ENCODE data around the gene PLA2G4A. TPM values are rescaled to one million over a fixed set of nuclear protein-coding genes. Genes with fewer than 3 reads are reported as not detected.

PLA2G4A gene
- total and polyA plus RNA-seq, 8 donors = 1.5 to 5.7 (median 2.4) TPM

DNA sequence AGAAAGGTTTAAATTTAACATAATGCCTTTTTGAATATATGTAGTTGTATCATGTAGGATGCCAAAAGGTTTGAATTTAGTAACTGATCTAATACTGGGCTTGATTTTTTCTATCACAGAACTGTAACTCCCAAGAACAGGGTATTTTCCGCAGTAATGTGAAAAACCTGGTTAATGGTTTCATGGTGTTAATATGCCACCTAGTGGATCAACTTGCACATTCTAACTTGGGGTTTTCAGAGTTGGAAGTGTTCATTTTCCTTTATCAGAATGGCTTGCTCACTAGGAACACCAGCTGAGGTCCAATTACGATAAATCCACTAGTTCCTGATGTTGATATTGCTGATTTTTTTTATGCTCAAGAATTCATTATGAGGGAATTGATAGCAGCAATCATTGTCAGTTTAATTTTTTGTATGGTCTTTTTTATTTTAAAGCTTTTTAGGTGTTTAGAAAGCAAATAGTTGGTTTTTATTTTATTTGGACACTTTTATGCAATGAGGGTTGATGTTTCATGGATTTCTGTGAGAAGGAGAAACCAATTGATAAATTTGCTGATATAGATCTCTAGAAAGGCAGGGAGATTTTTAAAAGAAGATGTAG is 157.2 kb downstream of the PLA2G4A start:
- Histone ChIP-seq H3K9me3 (no peaks in the 10 kb centered on the region), H3K27ac (no peak overlapping the region), H3K36me3 (no peaks in the 10 kb centered on the region), H3K27me3 (peaks cover 0 to 4% (median 0%) of the 10 kb centered on the region in 4 donors), H3K4me1 (no peaks in the 10 kb centered on the region), H3K4me3 (no peak overlapping the region)
- DNase-seq (peak in 1 of 6 donors; percentile 12), ATAC-seq (peak in 3 of 4 donors; percentile 87 to 91 (median 90)), FAIRE-seq (peak; percentile 88)
- intact Hi-C loops (cut with DNase I) = loop anchor here in 1 of 3 donors (5.0 to 10.0 kb wide), 2 partner anchors 381 to 504 kb away; no protein-coding TSS in a partner anchor
- TF ChIP-seq, protein P1, sequence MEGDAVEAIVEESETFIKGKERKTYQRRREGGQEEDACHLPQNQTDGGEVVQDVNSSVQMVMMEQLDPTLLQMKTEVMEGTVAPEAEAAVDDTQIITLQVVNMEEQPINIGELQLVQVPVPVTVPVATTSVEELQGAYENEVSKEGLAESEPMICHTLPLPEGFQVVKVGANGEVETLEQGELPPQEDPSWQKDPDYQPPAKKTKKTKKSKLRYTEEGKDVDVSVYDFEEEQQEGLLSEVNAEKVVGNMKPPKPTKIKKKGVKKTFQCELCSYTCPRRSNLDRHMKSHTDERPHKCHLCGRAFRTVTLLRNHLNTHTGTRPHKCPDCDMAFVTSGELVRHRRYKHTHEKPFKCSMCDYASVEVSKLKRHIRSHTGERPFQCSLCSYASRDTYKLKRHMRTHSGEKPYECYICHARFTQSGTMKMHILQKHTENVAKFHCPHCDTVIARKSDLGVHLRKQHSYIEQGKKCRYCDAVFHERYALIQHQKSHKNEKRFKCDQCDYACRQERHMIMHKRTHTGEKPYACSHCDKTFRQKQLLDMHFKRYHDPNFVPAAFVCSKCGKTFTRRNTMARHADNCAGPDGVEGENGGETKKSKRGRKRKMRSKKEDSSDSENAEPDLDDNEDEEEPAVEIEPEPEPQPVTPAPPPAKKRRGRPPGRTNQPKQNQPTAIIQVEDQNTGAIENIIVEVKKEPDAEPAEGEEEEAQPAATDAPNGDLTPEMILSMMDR (IDR thresholded peaks at IDR 0.05) = peak; percentile 19 to 56 (median 50)
- 3% methylated on average over 2 of the region's 2 CpGs for WGBS, 2 donors

GRCh38 chr1:186987065-186987464 is 158.3 kb downstream of the PLA2G4A start:
- TF ChIP-seq, protein P1 (IDR thresholded peaks at IDR 0.05) = no peak
- intact Hi-C loops (cut with DNase I) = loop anchor here in 1 of 3 donors (5.0 to 10.0 kb wide), 2 partner anchors 382 to 505 kb away; no protein-coding TSS in a partner anchor
- Histone ChIP-seq H3K9me3 (no peaks in the 10 kb centered on the region), H3K27ac (no peak overlapping the region), H3K27me3 (peaks cover 0 to 4% (median 0%) of the 10 kb centered on the region in 4 donors), H3K36me3 (no peaks in the 10 kb centered on the region), H3K4me1 (no peaks in the 10 kb centered on the region), H3K4me3 (no peak overlapping the region)
- DNase-seq (no peak), FAIRE-seq (no peak), ATAC-seq (no peak)
- 49 to 62% methylated on average over 5 of the region's 5 CpGs for WGBS, 2 donors

DNA sequence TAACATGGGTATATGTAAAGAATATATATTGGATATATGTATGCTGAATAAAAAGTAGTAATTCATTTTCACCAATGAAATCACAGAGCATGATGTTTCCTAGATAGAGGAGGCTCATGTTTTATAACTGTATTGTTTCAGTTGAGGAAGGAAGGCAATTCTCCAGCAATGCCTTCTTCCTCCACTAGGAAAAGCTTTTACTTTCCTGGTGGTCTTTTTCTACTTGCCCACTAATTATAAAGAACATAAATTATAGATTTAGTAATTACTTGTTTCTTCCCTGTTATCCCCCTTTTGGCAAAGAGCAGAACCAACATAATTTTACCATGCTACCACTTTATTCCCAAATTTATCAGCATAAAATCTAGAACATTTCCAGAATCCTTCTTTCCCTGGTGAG is 159.0 kb downstream of the PLA2G4A start:
- Histone ChIP-seq H3K27ac (no peak overlapping the region), H3K36me3 (no peaks in the 10 kb centered on the region), H3K4me1 (no peaks in the 10 kb centered on the region), H3K4me3 (no peak overlapping the region), H3K9me3 (no peaks in the 10 kb centered on the region), H3K27me3 (peaks cover 0 to 7% (median 0%) of the 10 kb centered on the region in 4 donors)
- DNase-seq (no peak), ATAC-seq (no peak), FAIRE-seq (no peak)
- TF ChIP-seq, protein P1 (IDR thresholded peaks at IDR 0.05) = no peak
- intact Hi-C loops (cut with DNase I) = loop anchor here in 1 of 3 donors (5.0 to 10.0 kb wide), 2 partner anchors 383 to 505 kb away; no protein-coding TSS in a partner anchor

DNA sequence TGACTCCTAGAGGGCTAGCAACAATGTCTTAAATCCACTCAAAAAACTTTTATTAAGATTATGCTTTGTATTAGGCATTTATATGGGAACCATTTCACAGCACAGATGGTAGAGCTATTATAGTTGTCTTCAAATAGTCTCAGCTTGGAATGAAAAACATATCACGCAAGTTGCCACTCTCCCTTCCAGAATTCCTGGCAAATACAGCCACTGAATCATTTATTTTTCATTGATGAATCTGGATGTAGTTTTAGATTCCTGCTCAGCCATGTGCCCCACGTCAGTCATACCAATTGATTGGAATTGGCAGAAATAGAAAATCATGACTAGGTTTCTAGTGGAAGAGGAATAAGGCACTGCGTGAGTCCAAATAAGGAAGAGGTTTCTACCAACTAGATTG is 165.2 kb downstream of the PLA2G4A start:
- 66 to 84% methylated on average over 3 of the region's 3 CpGs for WGBS, 2 donors

More for the DNA sequence above, 165.2 kb downstream of the PLA2G4A start:
- Histone ChIP-seq H3K4me3 (no peak overlapping the region), H3K4me1 (peaks cover 6 to 11% (median 8%) of the 10 kb centered on the region in 3 donors), H3K9me3 (no peaks in the 10 kb centered on the region), H3K27me3 (peaks cover 0 to 11% (median 0%) of the 10 kb centered on the region in 4 donors), H3K36me3 (no peaks in the 10 kb centered on the region), H3K27ac (no peak overlapping the region)
- ATAC-seq = no peak
- no peak for DNase-seq
- TF ChIP-seq, protein P1 (IDR thresholded peaks at IDR 0.05) = no peak
- FAIRE-seq = no peak
- intact Hi-C loops (cut with DNase I) = no loop called here
